ENCODE measurements around the gene SPOCK1.

DNA sequence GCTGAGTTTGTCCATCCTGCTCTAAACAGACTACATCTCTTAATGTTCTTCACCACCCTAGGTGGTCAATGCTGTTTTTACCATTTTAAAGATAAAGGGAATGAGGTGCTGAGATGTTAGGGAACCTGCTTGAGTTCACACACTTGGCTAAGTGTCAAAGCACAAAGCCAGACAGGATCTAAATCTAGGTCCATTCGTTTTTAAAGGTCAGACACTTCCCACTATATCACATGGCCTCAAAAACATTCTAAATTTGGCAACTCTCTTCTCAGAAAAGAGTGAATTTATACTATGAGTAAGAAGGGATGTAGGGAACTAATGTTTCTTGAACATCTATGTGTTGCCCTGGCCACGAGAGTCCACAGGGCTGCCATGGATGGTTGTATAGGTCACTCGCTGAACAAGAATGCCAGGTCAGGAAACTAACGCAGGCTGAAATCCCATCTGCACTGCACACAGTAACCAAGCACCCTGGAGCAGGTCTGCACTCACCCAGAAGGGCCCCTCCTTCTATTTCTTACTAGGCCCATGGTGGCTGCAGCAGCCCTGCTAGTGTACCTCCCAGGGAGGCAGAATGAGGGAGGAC, 213.0 kb downstream of the SPOCK1 start:
- TF ChIP-seq, protein P1, sequence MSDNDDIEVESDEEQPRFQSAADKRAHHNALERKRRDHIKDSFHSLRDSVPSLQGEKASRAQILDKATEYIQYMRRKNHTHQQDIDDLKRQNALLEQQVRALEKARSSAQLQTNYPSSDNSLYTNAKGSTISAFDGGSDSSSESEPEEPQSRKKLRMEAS (IDR thresholded peaks at IDR 0.05; ENCODE audit: insufficient read depth, insufficient read length): no peak
- TF ChIP-seq, protein P2, sequence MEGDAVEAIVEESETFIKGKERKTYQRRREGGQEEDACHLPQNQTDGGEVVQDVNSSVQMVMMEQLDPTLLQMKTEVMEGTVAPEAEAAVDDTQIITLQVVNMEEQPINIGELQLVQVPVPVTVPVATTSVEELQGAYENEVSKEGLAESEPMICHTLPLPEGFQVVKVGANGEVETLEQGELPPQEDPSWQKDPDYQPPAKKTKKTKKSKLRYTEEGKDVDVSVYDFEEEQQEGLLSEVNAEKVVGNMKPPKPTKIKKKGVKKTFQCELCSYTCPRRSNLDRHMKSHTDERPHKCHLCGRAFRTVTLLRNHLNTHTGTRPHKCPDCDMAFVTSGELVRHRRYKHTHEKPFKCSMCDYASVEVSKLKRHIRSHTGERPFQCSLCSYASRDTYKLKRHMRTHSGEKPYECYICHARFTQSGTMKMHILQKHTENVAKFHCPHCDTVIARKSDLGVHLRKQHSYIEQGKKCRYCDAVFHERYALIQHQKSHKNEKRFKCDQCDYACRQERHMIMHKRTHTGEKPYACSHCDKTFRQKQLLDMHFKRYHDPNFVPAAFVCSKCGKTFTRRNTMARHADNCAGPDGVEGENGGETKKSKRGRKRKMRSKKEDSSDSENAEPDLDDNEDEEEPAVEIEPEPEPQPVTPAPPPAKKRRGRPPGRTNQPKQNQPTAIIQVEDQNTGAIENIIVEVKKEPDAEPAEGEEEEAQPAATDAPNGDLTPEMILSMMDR (IDR thresholded peaks at IDR 0.05; ENCODE audit: extremely low read depth in 1 of 2, insufficient read depth in 1 of 2, low read depth in 1 of 2, low read length in 2 of 2): no peak
- TF ChIP-seq EZH2 (IDR thresholded peaks at IDR 0.05; ENCODE audit: borderline replicate concordance, low read depth, low read length, severe bottlenecking) (no peak), POLR2A (IDR thresholded peaks at IDR 0.05; ENCODE audit: low read depth, low read length) (no peak)

All from endothelial cell of umbilical vein (primary cell).